NCI-H226 (cell line): ENCODE data around the gene GSX1.

Experiments used
- DNase-seq: peaks from one replicate; pipeline ENCODE4 v3.0.0-alpha.2; 2015

The GSX1 gene

GRCh38 chr13:27835799-27836198 is 43.5 kb downstream of the GSX1 start:
- DNase-seq: no peak

GRCh38 chr13:27839809-27840467 is 47.7 kb downstream of the GSX1 start:
- no peak for DNase-seq

GRCh38 chr13:27842571-27842970 is 50.3 kb downstream of the GSX1 start:
- DNase-seq: no peak
